ENCODE measurements around the gene HERPUD2.
"Not testable (repeated sequence)": the region's sequence is repeated elsewhere in the genome, so short reads cannot be mapped to it uniquely, and the experiment has no call there.

HERPUD2 gene

GRCh38 chr7:35714407-35714806, 19.5 kb upstream of the HERPUD2 start:
- DNase-seq (ENCODE audit: low spot score) = peak; percentile 72

GRCh38 chr7:35712563-35713226, 17.8 kb upstream of the HERPUD2 start:
- DNase-seq (ENCODE audit: low spot score) = no peak

- DNase-seq (ENCODE audit: low spot score) = no peak
These were observed 12.5 kb upstream of the HERPUD2 start for GRCh38 chr7:35707422-35707821.

- no peak for DNase-seq (ENCODE audit: low spot score)
These were observed 11.1 kb upstream of the HERPUD2 start for GRCh38 chr7:35705932-35706461.

- no peak for DNase-seq (ENCODE audit: low spot score)
These were observed 9.3 kb upstream of the HERPUD2 start for GRCh38 chr7:35704261-35704660.

GRCh38 chr7:35702541-35702940, 7.6 kb upstream of the HERPUD2 start:
- no peak for DNase-seq (ENCODE audit: low spot score)

GRCh38 chr7:35701287-35701900, 6.5 kb upstream of the HERPUD2 start:
- no peak for DNase-seq (ENCODE audit: low spot score)

- DNase-seq (ENCODE audit: low spot score) = no peak
These were observed 5.9 kb upstream of the HERPUD2 start for GRCh38 chr7:35700865-35701264.

GRCh38 chr7:35700333-35700732, 5.4 kb upstream of the HERPUD2 start:
- DNase-seq (ENCODE audit: low spot score) = no peak

- no peak for DNase-seq (ENCODE audit: low spot score)
These were observed 4.9 kb upstream of the HERPUD2 start for GRCh38 chr7:35699796-35700305.

- DNase-seq (ENCODE audit: low spot score) = not testable (repeated sequence)
These were observed 3.4 kb upstream of the HERPUD2 start for GRCh38 chr7:35698382-35698781.

- no peak for DNase-seq (ENCODE audit: low spot score)
These were observed 2.7 kb upstream of the HERPUD2 start for GRCh38 chr7:35697414-35698175.

- no peak for DNase-seq (ENCODE audit: low spot score)
These were observed 1.1 kb upstream of the HERPUD2 start for GRCh38 chr7:35695987-35696386.

- no peak for DNase-seq (ENCODE audit: low spot score)
These were observed 527 bp upstream of the HERPUD2 start for GRCh38 chr7:35695473-35695850.

GRCh38 chr7:35694161-35694783, 663 bp downstream of the HERPUD2 start:
- DNase-seq (ENCODE audit: low spot score) = peak; percentile 27

- peak; percentile 33 for DNase-seq (ENCODE audit: low spot score)
These were observed 3.1 kb downstream of the HERPUD2 start for GRCh38 chr7:35691827-35692307.

- no peak for DNase-seq (ENCODE audit: low spot score)
These were observed 3.6 kb downstream of the HERPUD2 start for GRCh38 chr7:35691366-35691765.

GRCh38 chr7:35690614-35691013, 4.3 kb downstream of the HERPUD2 start:
- DNase-seq (ENCODE audit: low spot score) = not testable (repeated sequence)

- DNase-seq (ENCODE audit: low spot score) = no peak
These were observed 9.2 kb downstream of the HERPUD2 start for GRCh38 chr7:35685781-35686180.

- DNase-seq (ENCODE audit: low spot score) = no peak
These were observed 13.5 kb downstream of the HERPUD2 start for GRCh38 chr7:35681231-35682029.

GRCh38 chr7:35680403-35681013, 14.4 kb downstream of the HERPUD2 start:
- DNase-seq (ENCODE audit: low spot score) = no peak
